Epithelial cell of prostate (primary cell): ENCODE measurements around the gene GOLGA6L2.
"Not testable (repeated sequence)": the region's sequence is repeated elsewhere in the genome, so short reads cannot be mapped to it uniquely, and the experiment has no call there.

ENCODE experiments used
- DNase-seq: peaks from one replicate; pipeline ENCODE4 v3.0.0-alpha.2; 2011; ENCODE audit warnings: low read depth, low spot score
- H3K27ac ChIP-seq: fragments of 450-650 bp; 2 replicates; pipeline ENCODE4 v1.5.1; 2017; ENCODE audit warnings: mild to moderate bottlenecking

GOLGA6L2 gene

GRCh38 chr15:23447107-23447500 is at the start of gene GOLGA6L2:
Gene GOLGA6L2 (minus strand): TSS chr15:23447243. CDS start chr15:23447181, 62 bp downstream.
- no peak for DNase-seq

GRCh38 chr15:23484870-23485269 is 37.8 kb upstream of the GOLGA6L2 start:
- no peak for DNase-seq
- no peak overlapping the region for H3K27ac ChIP-seq

More at GRCh38 chr15:23447107-23447500, at the start of gene GOLGA6L2:
- H3K27ac ChIP-seq, result no peak within 1 kb of the TSS

GRCh38 chr15:23483821-23484299 is 36.8 kb upstream of the GOLGA6L2 start:
- no peak overlapping the region for H3K27ac ChIP-seq
- DNase-seq, result no peak

- H3K27ac ChIP-seq, result no peak overlapping the region
- no peak for DNase-seq
Measured at GRCh38 chr15:23482764-23483489, 35.9 kb upstream of the GOLGA6L2 start.

- no peak overlapping the region for H3K27ac ChIP-seq
- DNase-seq, result no peak
Measured at GRCh38 chr15:23482228-23482627, 35.2 kb upstream of the GOLGA6L2 start.

- no peak for DNase-seq
- H3K27ac ChIP-seq, result no peak overlapping the region
Measured at GRCh38 chr15:23477920-23478319, 30.9 kb upstream of the GOLGA6L2 start.

- H3K27ac ChIP-seq, result no peak overlapping the region
- DNase-seq, result peak; percentile 20
Measured at GRCh38 chr15:23472678-23473077, 25.6 kb upstream of the GOLGA6L2 start.

GRCh38 chr15:23472033-23472432 is 25.0 kb upstream of the GOLGA6L2 start:
- no peak overlapping the region for H3K27ac ChIP-seq
- no peak for DNase-seq

GRCh38 chr15:23467110-23467600 is 20.1 kb upstream of the GOLGA6L2 start:
- DNase-seq, result no peak

GRCh38 chr15:23457890-23458289 is 10.8 kb upstream of the GOLGA6L2 start:
- H3K27ac ChIP-seq, result no peak overlapping the region
- DNase-seq, result no peak

More at GRCh38 chr15:23467110-23467600, 20.1 kb upstream of the GOLGA6L2 start:
- no peak overlapping the region for H3K27ac ChIP-seq

- H3K27ac ChIP-seq, result no peak overlapping the region
Measured at GRCh38 chr15:23446215-23447106, 582 bp downstream of the GOLGA6L2 start.

GRCh38 chr15:23444269-23444668 is 2.8 kb downstream of the GOLGA6L2 start:
- H3K27ac ChIP-seq, result no peak overlapping the region
- DNase-seq, result no peak

More at GRCh38 chr15:23446215-23447106, 582 bp downstream of the GOLGA6L2 start:
- no peak for DNase-seq

- no peak overlapping the region for H3K27ac ChIP-seq
- no peak for DNase-seq
Measured at GRCh38 chr15:23441204-23441603, 5.8 kb downstream of the GOLGA6L2 start.

GRCh38 chr15:23440596-23440995 is 6.4 kb downstream of the GOLGA6L2 start:
- no peak overlapping the region for H3K27ac ChIP-seq
- DNase-seq, result no peak

GRCh38 chr15:23439513-23439912 is 7.5 kb downstream of the GOLGA6L2 start:
- DNase-seq, result no peak
- no peak overlapping the region for H3K27ac ChIP-seq

- DNase-seq, result no peak
- H3K27ac ChIP-seq, result no peak overlapping the region
Measured at GRCh38 chr15:23438816-23439466, 8.1 kb downstream of the GOLGA6L2 start.

GRCh38 chr15:23437673-23438072 is 9.4 kb downstream of the GOLGA6L2 start:
- no peak overlapping the region for H3K27ac ChIP-seq

GRCh38 chr15:23437146-23437545 is 9.9 kb downstream of the GOLGA6L2 start:
- DNase-seq, result no peak
- H3K27ac ChIP-seq, result no peak overlapping the region

More at GRCh38 chr15:23437673-23438072, 9.4 kb downstream of the GOLGA6L2 start:
- no peak for DNase-seq

GRCh38 chr15:23436421-23436820 is 10.6 kb downstream of the GOLGA6L2 start:
- H3K27ac ChIP-seq, result no peak overlapping the region
- DNase-seq, result no peak

GRCh38 chr15:23434699-23435098 is 12.3 kb downstream of the GOLGA6L2 start:
- not testable (repeated sequence) for H3K27ac ChIP-seq, DNase-seq
